ENCODE data around the gene FAM186B. TPM values are rescaled to one million over a fixed set of nuclear protein-coding genes. Genes with fewer than 3 reads are reported as not detected.

FAM186B gene
- total RNA-seq, 1 experiment from 2014 or later = 0.39 TPM

DNA sequence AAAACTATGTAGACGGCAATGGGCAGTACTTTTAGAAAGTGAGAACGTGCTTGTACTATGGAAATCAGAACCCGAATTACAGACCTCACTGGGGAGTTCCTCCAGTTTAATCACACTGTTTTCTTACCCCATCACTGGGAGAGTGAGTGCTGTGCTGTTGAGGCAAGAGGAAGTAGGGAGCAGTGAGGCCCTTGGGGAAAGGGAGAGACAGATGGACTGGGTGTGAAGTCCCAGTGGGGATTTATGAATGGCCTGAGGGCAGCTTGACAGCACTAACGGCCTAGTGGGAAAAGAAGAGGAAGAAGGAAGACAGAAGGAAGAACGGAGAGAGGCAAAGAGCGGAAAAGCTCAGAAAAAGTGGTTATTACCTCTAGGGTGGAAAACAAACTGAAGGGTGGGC lies 43.2 kb downstream of the FAM186B start (continued):
- TF ChIP-seq, protein P1, sequence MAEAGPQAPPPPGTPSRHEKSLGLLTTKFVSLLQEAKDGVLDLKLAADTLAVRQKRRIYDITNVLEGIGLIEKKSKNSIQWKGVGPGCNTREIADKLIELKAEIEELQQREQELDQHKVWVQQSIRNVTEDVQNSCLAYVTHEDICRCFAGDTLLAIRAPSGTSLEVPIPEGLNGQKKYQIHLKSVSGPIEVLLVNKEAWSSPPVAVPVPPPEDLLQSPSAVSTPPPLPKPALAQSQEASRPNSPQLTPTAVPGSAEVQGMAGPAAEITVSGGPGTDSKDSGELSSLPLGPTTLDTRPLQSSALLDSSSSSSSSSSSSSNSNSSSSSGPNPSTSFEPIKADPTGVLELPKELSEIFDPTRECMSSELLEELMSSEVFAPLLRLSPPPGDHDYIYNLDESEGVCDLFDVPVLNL (CRISPR knock-in tag; IDR thresholded peaks at IDR 0.05; ENCODE audit: borderline replicate concordance, low read depth) = no peak
- TF ChIP-seq, protein P2, sequence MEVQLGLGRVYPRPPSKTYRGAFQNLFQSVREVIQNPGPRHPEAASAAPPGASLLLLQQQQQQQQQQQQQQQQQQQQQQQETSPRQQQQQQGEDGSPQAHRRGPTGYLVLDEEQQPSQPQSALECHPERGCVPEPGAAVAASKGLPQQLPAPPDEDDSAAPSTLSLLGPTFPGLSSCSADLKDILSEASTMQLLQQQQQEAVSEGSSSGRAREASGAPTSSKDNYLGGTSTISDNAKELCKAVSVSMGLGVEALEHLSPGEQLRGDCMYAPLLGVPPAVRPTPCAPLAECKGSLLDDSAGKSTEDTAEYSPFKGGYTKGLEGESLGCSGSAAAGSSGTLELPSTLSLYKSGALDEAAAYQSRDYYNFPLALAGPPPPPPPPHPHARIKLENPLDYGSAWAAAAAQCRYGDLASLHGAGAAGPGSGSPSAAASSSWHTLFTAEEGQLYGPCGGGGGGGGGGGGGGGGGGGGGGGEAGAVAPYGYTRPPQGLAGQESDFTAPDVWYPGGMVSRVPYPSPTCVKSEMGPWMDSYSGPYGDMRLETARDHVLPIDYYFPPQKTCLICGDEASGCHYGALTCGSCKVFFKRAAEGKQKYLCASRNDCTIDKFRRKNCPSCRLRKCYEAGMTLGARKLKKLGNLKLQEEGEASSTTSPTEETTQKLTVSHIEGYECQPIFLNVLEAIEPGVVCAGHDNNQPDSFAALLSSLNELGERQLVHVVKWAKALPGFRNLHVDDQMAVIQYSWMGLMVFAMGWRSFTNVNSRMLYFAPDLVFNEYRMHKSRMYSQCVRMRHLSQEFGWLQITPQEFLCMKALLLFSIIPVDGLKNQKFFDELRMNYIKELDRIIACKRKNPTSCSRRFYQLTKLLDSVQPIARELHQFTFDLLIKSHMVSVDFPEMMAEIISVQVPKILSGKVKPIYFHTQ (CRISPR knock-in tag; IDR thresholded peaks at IDR 0.05) = no peak

DNA sequence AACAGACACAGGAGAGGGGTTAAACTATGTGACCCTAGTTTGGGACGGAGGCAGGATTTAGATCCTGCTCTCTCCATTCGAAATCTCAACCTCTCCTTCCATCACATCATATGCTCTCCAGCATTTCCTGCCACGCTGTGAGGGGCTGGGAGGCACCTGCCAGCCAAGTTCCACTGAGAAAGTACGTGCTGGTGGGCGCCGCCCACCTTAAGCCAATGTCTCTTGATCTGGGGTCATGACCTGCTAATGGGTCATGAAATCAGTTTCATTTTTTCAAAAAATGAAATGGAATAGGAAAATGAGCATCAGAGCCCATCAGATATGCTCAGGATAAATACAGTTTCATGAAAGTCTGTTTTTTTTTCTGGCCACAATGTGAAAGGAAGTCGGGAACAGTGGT lies 44.7 kb downstream of the FAM186B start:
- no peaks in the 10 kb centered on the region for H3K27me3 Mint-ChIP-seq (ENCODE audit: low read depth)
- ChIA-PET POLR2A (no interaction called here), CTCF (interaction anchor here (0.8 kb wide), 1 partner anchor 213 kb away, joined by 3 read pairs; no protein-coding TSS in a partner anchor)
- no peak overlapping the region for H3K4me3 Mint-ChIP-seq
- H3K27ac Mint-ChIP-seq = no peak overlapping the region
- DNase-seq (ENCODE audit: low spot score) (no peak), ATAC-seq (no peak)
- no peaks in the 10 kb centered on the region for H3K4me1 Mint-ChIP-seq
- peaks cover 50% of the 10 kb centered on the region for H3K36me3 Mint-ChIP-seq
- no peaks in the 10 kb centered on the region for H3K9me3 Mint-ChIP-seq
- TF ChIP-seq, protein P3, sequence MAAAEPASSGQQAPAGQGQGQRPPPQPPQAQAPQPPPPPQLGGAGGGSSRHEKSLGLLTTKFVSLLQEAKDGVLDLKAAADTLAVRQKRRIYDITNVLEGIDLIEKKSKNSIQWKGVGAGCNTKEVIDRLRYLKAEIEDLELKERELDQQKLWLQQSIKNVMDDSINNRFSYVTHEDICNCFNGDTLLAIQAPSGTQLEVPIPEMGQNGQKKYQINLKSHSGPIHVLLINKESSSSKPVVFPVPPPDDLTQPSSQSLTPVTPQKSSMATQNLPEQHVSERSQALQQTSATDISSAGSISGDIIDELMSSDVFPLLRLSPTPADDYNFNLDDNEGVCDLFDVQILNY (CRISPR knock-in tag; IDR thresholded peaks at IDR 0.05) = no peak
- no peak for TF ChIP-seq NFYB (CRISPR knock-in tag; conservative IDR thresholded peaks at IDR 0.05; ENCODE audit: low read depth)
- TF ChIP-seq, protein P4, sequence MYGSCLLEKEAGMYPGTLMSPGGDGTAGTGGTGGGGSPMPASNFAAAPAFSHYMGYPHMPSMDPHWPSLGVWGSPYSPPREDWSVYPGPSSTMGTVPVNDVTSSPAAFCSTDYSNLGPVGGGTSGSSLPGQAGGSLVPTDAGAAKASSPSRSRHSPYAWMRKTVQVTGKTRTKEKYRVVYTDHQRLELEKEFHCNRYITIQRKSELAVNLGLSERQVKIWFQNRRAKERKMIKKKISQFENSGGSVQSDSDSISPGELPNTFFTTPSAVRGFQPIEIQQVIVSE (CRISPR knock-in tag; IDR thresholded peaks at IDR 0.05; ENCODE audit: borderline replicate concordance) = no peak
- no peak for TF ChIP-seq SMAD3 (CRISPR knock-in tag; IDR thresholded peaks at IDR 0.05; ENCODE audit: borderline replicate concordance)
- no peak for TF ChIP-seq FOXP1 (CRISPR knock-in tag; IDR thresholded peaks at IDR 0.05; ENCODE audit: borderline replicate concordance)
- TF ChIP-seq, protein P5, sequence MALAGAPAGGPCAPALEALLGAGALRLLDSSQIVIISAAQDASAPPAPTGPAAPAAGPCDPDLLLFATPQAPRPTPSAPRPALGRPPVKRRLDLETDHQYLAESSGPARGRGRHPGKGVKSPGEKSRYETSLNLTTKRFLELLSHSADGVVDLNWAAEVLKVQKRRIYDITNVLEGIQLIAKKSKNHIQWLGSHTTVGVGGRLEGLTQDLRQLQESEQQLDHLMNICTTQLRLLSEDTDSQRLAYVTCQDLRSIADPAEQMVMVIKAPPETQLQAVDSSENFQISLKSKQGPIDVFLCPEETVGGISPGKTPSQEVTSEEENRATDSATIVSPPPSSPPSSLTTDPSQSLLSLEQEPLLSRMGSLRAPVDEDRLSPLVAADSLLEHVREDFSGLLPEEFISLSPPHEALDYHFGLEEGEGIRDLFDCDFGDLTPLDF (CRISPR knock-in tag; IDR thresholded peaks at IDR 0.05) = no peak
- TF ChIP-seq, protein P6, sequence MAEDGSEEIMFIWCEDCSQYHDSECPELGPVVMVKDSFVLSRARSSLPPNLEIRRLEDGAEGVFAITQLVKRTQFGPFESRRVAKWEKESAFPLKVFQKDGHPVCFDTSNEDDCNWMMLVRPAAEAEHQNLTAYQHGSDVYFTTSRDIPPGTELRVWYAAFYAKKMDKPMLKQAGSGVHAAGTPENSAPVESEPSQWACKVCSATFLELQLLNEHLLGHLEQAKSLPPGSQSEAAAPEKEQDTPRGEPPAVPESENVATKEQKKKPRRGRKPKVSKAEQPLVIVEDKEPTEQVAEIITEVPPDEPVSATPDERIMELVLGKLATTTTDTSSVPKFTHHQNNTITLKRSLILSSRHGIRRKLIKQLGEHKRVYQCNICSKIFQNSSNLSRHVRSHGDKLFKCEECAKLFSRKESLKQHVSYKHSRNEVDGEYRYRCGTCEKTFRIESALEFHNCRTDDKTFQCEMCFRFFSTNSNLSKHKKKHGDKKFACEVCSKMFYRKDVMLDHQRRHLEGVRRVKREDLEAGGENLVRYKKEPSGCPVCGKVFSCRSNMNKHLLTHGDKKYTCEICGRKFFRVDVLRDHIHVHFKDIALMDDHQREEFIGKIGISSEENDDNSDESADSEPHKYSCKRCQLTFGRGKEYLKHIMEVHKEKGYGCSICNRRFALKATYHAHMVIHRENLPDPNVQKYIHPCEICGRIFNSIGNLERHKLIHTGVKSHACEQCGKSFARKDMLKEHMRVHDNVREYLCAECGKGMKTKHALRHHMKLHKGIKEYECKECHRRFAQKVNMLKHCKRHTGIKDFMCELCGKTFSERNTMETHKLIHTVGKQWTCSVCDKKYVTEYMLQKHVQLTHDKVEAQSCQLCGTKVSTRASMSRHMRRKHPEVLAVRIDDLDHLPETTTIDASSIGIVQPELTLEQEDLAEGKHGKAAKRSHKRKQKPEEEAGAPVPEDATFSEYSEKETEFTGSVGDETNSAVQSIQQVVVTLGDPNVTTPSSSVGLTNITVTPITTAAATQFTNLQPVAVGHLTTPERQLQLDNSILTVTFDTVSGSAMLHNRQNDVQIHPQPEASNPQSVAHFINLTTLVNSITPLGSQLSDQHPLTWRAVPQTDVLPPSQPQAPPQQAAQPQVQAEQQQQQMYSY (CRISPR knock-in tag; IDR thresholded peaks at IDR 0.05) = no peak
- TF ChIP-seq ETV6 (CRISPR knock-in tag; IDR thresholded peaks at IDR 0.05) = no peak
- TF ChIP-seq NR2C2 (CRISPR knock-in tag; IDR thresholded peaks at IDR 0.05) = no peak
- TF ChIP-seq, protein P7, sequence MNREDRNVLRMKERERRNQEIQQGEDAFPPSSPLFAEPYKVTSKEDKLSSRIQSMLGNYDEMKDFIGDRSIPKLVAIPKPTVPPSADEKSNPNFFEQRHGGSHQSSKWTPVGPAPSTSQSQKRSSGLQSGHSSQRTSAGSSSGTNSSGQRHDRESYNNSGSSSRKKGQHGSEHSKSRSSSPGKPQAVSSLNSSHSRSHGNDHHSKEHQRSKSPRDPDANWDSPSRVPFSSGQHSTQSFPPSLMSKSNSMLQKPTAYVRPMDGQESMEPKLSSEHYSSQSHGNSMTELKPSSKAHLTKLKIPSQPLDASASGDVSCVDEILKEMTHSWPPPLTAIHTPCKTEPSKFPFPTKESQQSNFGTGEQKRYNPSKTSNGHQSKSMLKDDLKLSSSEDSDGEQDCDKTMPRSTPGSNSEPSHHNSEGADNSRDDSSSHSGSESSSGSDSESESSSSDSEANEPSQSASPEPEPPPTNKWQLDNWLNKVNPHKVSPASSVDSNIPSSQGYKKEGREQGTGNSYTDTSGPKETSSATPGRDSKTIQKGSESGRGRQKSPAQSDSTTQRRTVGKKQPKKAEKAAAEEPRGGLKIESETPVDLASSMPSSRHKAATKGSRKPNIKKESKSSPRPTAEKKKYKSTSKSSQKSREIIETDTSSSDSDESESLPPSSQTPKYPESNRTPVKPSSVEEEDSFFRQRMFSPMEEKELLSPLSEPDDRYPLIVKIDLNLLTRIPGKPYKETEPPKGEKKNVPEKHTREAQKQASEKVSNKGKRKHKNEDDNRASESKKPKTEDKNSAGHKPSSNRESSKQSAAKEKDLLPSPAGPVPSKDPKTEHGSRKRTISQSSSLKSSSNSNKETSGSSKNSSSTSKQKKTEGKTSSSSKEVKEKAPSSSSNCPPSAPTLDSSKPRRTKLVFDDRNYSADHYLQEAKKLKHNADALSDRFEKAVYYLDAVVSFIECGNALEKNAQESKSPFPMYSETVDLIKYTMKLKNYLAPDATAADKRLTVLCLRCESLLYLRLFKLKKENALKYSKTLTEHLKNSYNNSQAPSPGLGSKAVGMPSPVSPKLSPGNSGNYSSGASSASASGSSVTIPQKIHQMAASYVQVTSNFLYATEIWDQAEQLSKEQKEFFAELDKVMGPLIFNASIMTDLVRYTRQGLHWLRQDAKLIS (CRISPR knock-in tag; IDR thresholded peaks at IDR 0.05; ENCODE audit: borderline replicate concordance) = no peak
- TF ChIP-seq, protein P8, sequence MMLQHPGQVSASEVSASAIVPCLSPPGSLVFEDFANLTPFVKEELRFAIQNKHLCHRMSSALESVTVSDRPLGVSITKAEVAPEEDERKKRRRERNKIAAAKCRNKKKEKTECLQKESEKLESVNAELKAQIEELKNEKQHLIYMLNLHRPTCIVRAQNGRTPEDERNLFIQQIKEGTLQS (CRISPR knock-in tag; conservative IDR thresholded peaks at IDR 0.05) = no peak
- no peak for TF ChIP-seq FOXK1 (CRISPR knock-in tag; IDR thresholded peaks at IDR 0.05)
- TF ChIP-seq, protein P9, sequence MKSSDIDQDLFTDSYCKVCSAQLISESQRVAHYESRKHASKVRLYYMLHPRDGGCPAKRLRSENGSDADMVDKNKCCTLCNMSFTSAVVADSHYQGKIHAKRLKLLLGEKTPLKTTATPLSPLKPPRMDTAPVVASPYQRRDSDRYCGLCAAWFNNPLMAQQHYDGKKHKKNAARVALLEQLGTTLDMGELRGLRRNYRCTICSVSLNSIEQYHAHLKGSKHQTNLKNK (CRISPR knock-in tag; IDR thresholded peaks at IDR 0.05) = no peak
- no peak for TF ChIP-seq GABPB1 (CRISPR knock-in tag; IDR thresholded peaks at IDR 0.05)
- TF ChIP-seq, protein P10, sequence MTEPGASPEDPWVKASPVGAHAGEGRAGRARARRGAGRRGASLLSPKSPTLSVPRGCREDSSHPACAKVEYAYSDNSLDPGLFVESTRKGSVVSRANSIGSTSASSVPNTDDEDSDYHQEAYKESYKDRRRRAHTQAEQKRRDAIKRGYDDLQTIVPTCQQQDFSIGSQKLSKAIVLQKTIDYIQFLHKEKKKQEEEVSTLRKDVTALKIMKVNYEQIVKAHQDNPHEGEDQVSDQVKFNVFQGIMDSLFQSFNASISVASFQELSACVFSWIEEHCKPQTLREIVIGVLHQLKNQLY (CRISPR knock-in tag; IDR thresholded peaks at IDR 0.05) = no peak
- no peak for TF ChIP-seq RORB (CRISPR knock-in tag; IDR thresholded peaks at IDR 0.05)
- TF ChIP-seq CREM (CRISPR knock-in tag; IDR thresholded peaks at IDR 0.05) = no peak
- TF ChIP-seq GRHL2 (CRISPR knock-in tag; IDR thresholded peaks at IDR 0.05; ENCODE audit: insufficient replicate concordance, severe bottlenecking) = no peak

Data from WTC11 (cell line).